Right lobe of liver (tissue), 4 donors: ENCODE data around the gene FBXO28.

Experiments
- POLR2A ChIP-seq: fragments of 450-650 bp; IDR thresholded peaks from one replicate; pipeline ENCODE4 v1.6.1; 2017; ENCODE audit warnings: antibody characterized with exemption, mild to moderate bottlenecking
- TF ChIP-seq, protein P1 (sequence below), 4 donors: fragments of 200-600 bp in 3 of 4; fragments of 450-650 bp in 1 of 4; IDR thresholded peaks; one replicate each; pipeline versions ENCODE4 v1.5.1 to v1.8.0; 2016 to 2022; ENCODE audit warnings: antibody characterized with exemption in 4 of 4, mild to moderate bottlenecking in 2 of 4
- donor health status: DM: no; HTN: no; CAD: no.
- donor health status: DM: no; HTN: no; CAD: no.
- donor health status: DM: no; HTN: yes; CAD: no.

DNA sequence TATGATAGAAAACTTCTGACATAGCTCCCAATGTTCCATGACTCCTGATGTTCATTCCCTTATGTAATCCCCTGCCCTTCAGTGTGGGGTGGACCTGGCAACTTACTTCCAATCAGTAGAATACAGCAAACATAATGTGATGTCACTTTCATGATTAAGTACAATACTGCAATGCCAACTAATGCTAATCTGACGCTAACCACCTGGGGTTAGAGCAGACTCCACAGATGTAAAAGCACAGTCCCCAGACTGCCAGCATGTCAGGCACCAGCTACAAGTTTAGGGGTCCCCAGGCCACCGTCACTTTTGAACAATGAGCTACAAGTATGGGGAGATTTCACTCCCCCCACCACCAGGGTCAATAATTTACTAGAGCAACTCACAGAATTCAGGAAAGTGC lies 32.3 kb upstream of the FBXO28 start:
- no peak for TF ChIP-seq POLR2A
- TF ChIP-seq, protein P1, sequence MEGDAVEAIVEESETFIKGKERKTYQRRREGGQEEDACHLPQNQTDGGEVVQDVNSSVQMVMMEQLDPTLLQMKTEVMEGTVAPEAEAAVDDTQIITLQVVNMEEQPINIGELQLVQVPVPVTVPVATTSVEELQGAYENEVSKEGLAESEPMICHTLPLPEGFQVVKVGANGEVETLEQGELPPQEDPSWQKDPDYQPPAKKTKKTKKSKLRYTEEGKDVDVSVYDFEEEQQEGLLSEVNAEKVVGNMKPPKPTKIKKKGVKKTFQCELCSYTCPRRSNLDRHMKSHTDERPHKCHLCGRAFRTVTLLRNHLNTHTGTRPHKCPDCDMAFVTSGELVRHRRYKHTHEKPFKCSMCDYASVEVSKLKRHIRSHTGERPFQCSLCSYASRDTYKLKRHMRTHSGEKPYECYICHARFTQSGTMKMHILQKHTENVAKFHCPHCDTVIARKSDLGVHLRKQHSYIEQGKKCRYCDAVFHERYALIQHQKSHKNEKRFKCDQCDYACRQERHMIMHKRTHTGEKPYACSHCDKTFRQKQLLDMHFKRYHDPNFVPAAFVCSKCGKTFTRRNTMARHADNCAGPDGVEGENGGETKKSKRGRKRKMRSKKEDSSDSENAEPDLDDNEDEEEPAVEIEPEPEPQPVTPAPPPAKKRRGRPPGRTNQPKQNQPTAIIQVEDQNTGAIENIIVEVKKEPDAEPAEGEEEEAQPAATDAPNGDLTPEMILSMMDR (IDR thresholded peaks at IDR 0.05) = no peak
